K562 (cell line): ENCODE results near the gene TSTD2. TPM values are rescaled to one million over a fixed set of nuclear protein-coding genes. Genes with fewer than 3 reads are reported as not detected.

ENCODE experiments used
- DACH1 ChIP-seq: fragments of 450-650 bp; IDR thresholded peaks from 2 replicates; pipeline ENCODE4 v1.6.1; 2018; ENCODE audit not compliant: partially characterized antibody
- E2F1 ChIP-seq: sonication (generic); formaldehyde crosslinking; IDR thresholded peaks from 2 replicates; pipeline ENCODE4 v1.8.1; 2023; ENCODE audit warnings: mild to moderate bottlenecking, missing genetic modification reagents, moderate library complexity
- FOSL1 ChIP-seq: fragments of 200-800 bp; sonication (Bioruptor generic); conservative IDR thresholded peaks from 2 replicates; pipeline ENCODE4 v1.6.1; 2016; ENCODE audit warnings: missing genetic modification characterization, missing compliant biosample characterization
- NCOA4 ChIP-seq: fragments of 450-650 bp; IDR thresholded peaks from 2 replicates; pipeline ENCODE4 v1.6.1; 2018; ENCODE audit warnings: mild to moderate bottlenecking; ENCODE audit not compliant: partially characterized antibody
- NRF1 ChIP-seq, 2 experiments: fragments of 450-650 bp; IDR thresholded peaks in 1 of 2; conservative IDR thresholded peaks in 1 of 2; 2 replicates each; pipeline ENCODE4 v1.6.1; 2014; ENCODE audit warnings: mild to moderate bottlenecking in 2 of 2
- STAT5B ChIP-seq: fragments of 250-450 bp; sonication (Bioruptor Pico); IDR thresholded peaks from 2 replicates; pipeline ENCODE4 v1.8.0; 2021; ENCODE audit warnings: mild to moderate bottlenecking, inconsistent platforms
- ZNF174 ChIP-seq: fragments of 250-450 bp; sonication (Bioruptor Pico); IDR thresholded peaks from 2 replicates; pipeline ENCODE4 v1.4.0; 2020; ENCODE audit warnings: mild to moderate bottlenecking
- ZNF3 ChIP-seq: fragments of 250-450 bp; sonication (Bioruptor Pico); IDR thresholded peaks from 2 replicates; pipeline ENCODE4 v1.5.0; 2021; ENCODE audit warnings: mild to moderate bottlenecking, moderate library complexity
- ZNF518B ChIP-seq: fragments of 250-450 bp; sonication (Bioruptor Pico); IDR thresholded peaks from 2 replicates; pipeline ENCODE4 v1.5.0; 2021; ENCODE audit warnings: mild to moderate bottlenecking, moderate library complexity
- polyA plus RNA-seq, 8 experiments: library from polyadenylated mRNA; depleted of rRNA in 4 of 8; stranded (reverse) in 5 of 8; unstranded in 3 of 8; fragments of >200 nt; fragmentation: Nextera tagmentation in 2 of 8; fragmentation: Illumina TruSeq in 1 of 8; extraction: Ambion mirVana in 2 of 8; extraction: Trizol in 1 of 8; gene quantifications; 2 replicates each; pipeline versions ENCODE4 v1.2.1 to v1.2.3, GENCODE V29; 2011 to 2014; ENCODE audit warnings: inconsistent platforms in 1 of 8, missing spikeins in 1 of 8
- total RNA-seq, 7 experiments: library from RNA; depleted of rRNA in 6 of 7; stranded (reverse); fragments of >200 nt in 6 of 7; fragmentation: Illumina TruSeq in 2 of 7; extraction: Trizol in 2 of 7; gene quantifications; 2 replicates each; pipeline versions ENCODE4 v1.2.1 to v1.2.3, GENCODE V29; 2011 to 2021; ENCODE audit warnings: low replicate concordance in 1 of 7

Gene TSTD2
- total and polyA plus RNA-seq, 9 of the 15 experiments (the other 6 are each of a cell fraction or from before 2014, with no cell fraction given), result 10.1 to 36.7 (median 19.0) TPM

- TF ChIP-seq NRF1 (conservative IDR thresholded peaks at IDR 0.05 in 1 of 2, IDR thresholded peaks at IDR 0.05 in 1 of 2), result no peak
- no peak for TF ChIP-seq ZNF518B (CRISPR knock-in tag)
- TF ChIP-seq DACH1, result no peak
- TF ChIP-seq FOSL1 (tag), result no peak
- TF ChIP-seq E2F1 (CRISPR knock-in tag), result no peak
- TF ChIP-seq STAT5B (CRISPR knock-in tag), result no peak
- no peak for TF ChIP-seq ZNF3 (CRISPR knock-in tag)
- TF ChIP-seq ZNF174 (CRISPR knock-in tag), result no peak
- TF ChIP-seq NCOA4, result no peak
Observed at GRCh38 chr9:97673922-97674321, 40.8 kb upstream of the TSTD2 start (continued).
